Mucosa of descending colon (tissue), 3 donors: ENCODE data around the gene ATP2C2. TPM values are rescaled to one million over a fixed set of nuclear protein-coding genes. Genes with fewer than 3 reads are reported as not detected.
A peak's percentile ranks its signal among the peaks of the same experiment; 100 is the strongest.

Experiments
- ATAC-seq: fragments of 200-7000 bp; cut with Tn5 transposase; one replicate; pipeline ENCODE4 v1.9.1; 2020; ENCODE audit warnings: mild to moderate bottlenecking, moderate library complexity
- DNase-seq, 3 donors: peaks; one replicate each; pipeline ENCODE4 v3.0.0-alpha.2; 2020
- H3K36me3 ChIP-seq: fragments of 200-600 bp; one replicate; pipeline ENCODE4 v1.8.0; 2021; ENCODE audit warnings: low read depth, mild to moderate bottlenecking
- H3K4me1 ChIP-seq: fragments of 200-600 bp; one replicate; pipeline ENCODE4 v1.8.0; 2021; ENCODE audit warnings: low read depth, mild to moderate bottlenecking
- H3K4me3 ChIP-seq: fragments of 200-600 bp; one replicate; pipeline ENCODE4 v1.8.0; 2021; ENCODE audit warnings: mild to moderate bottlenecking
- H3K9me3 ChIP-seq: fragments of 200-600 bp; one replicate; pipeline ENCODE4 v1.8.0; 2021; ENCODE audit warnings: mild to moderate bottlenecking
- intact Hi-C, 2 donors: fragments of 100-400 bp; cut with DNase I in 1 of 2; cut with micrococcal nuclease in 1 of 2; formaldehyde crosslinking; loops; one replicate each; pipeline versions ENCODE4 v1.11.0 to v1.11.1; 2022; cut with DNase I, micrococcal nuclease
- total RNA-seq, 3 donors: library from RNA; stranded (reverse); fragmentation: NEBNext Ultra II Directional in 2 of 3; extraction: Animal tissue kit (Norgen Biotek cat#: 25700) in 2 of 3; gene quantifications; one replicate each; pipeline versions ENCODE4 v1.2.1 to v1.2.4, GENCODE V29; 2021 to 2023
- TF ChIP-seq, protein P1 (sequence below): fragments of 200-600 bp; IDR thresholded peaks from one replicate; pipeline ENCODE4 v1.8.0; 2022; ENCODE audit warnings: antibody characterized with exemption, mild to moderate bottlenecking
- donor health status: DM: no; HTN: no; CAD: no; lungs with moderate emphysema.
- donor health status: DM: no; HTN: no; CAD: no.
- donor health status: DM: no; HTN: yes; CAD: no.

Gene ATP2C2
- total RNA-seq, 3 donors from 2014 or later, result 98.8 to 322 (median 159) TPM

DNA sequence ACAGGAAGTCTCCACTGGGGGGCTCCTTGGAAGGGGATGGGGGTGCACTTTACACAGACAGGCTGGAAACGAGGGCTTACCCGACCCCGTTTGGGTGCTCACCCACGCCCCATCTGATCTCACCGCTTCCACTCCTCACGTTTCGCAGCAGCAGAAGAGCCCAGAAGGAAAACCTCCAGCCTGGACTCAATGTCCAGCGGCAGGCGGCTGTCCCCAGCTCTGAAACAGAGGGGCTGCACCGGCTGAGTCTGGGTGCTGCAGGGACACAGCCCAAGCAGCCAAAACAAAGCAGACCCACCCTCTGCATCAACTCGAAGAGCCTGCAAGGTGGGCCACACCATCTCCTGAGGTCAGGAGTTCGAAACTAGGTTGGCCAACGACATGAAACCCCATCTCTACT is 132.2 kb downstream of the ATP2C2 start:
- TF ChIP-seq, protein P1, sequence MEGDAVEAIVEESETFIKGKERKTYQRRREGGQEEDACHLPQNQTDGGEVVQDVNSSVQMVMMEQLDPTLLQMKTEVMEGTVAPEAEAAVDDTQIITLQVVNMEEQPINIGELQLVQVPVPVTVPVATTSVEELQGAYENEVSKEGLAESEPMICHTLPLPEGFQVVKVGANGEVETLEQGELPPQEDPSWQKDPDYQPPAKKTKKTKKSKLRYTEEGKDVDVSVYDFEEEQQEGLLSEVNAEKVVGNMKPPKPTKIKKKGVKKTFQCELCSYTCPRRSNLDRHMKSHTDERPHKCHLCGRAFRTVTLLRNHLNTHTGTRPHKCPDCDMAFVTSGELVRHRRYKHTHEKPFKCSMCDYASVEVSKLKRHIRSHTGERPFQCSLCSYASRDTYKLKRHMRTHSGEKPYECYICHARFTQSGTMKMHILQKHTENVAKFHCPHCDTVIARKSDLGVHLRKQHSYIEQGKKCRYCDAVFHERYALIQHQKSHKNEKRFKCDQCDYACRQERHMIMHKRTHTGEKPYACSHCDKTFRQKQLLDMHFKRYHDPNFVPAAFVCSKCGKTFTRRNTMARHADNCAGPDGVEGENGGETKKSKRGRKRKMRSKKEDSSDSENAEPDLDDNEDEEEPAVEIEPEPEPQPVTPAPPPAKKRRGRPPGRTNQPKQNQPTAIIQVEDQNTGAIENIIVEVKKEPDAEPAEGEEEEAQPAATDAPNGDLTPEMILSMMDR, result no peak
- H3K4me1 ChIP-seq, result peaks cover 14% of the 10 kb centered on the region
- H3K9me3 ChIP-seq, result no peaks in the 10 kb centered on the region
- intact Hi-C loops, result no loop called here
- no peak for ATAC-seq
- H3K4me3 ChIP-seq, result no peak overlapping the region
- no peaks in the 10 kb centered on the region for H3K36me3 ChIP-seq
- DNase-seq, result no peak

DNA sequence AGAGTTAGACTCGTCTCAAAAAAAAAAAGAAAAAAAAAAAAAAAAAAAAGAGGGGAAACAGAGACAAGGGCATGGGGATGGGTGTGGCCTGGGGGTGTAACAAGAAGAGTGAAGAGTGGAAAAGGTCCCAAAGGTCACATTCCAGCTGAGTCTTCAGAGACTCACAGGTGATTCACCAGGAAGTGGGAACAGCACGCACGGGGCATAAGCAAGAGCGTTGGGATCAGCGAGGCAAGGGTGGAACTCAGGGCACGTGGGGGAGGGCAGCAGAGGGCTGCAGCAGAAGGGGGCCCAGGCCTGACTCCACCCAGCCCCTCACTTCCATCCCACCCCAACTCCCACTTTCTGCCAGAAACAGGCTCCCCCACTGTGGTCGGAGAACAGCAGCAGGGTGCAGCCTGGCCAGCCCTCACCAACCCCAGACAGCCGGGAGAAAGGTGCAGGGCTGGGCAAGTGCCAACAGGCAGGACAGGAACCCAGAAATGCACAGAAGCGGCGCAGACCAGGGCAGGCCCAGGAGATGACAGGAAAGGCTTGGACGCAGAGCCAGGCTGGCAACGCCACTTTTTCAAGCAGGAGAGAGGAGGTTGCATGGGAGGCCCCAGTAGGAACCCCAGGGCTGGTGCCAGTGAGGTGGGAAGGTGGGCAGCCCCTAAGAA is 132.9 kb downstream of the ATP2C2 start:
- H3K4me3 ChIP-seq, result no peak overlapping the region

DNA sequence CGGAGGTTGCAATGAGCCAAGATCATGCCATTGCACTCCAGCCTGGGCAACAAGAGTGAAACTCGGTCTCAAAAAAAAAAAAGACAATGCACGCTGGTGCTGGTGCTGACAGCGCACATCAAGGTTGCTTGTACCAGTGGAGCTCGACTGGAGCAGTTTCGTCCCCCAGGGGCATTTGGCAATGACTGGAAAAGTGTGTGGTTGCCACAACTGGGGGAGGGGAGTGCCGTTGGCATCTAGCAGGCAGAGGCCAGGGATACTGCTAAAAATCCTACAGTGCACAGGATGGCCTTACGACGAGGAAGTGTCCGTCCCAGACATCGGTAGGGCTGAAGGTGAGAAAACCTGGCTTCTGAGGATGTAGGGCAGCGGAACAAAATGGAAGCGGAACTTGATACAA is 133.7 kb downstream of the ATP2C2 start:
- no peak for DNase-seq
- Histone ChIP-seq H3K36me3 (no peaks in the 10 kb centered on the region), H3K4me1 (peaks cover 16% of the 10 kb centered on the region), H3K4me3 (no peak overlapping the region), H3K9me3 (no peaks in the 10 kb centered on the region)
- intact Hi-C loops, result no loop called here
- TF ChIP-seq, protein P1, result no peak
- ATAC-seq, result no peak

More for the DNA sequence above, 132.9 kb downstream of the ATP2C2 start:
- Histone ChIP-seq H3K36me3 (no peaks in the 10 kb centered on the region), H3K9me3 (no peaks in the 10 kb centered on the region), H3K4me1 (peaks cover 16% of the 10 kb centered on the region)
- no peak for DNase-seq
- TF ChIP-seq, protein P1, result no peak
- intact Hi-C loops, result no loop called here
- peak; percentile 32 for ATAC-seq

DNA sequence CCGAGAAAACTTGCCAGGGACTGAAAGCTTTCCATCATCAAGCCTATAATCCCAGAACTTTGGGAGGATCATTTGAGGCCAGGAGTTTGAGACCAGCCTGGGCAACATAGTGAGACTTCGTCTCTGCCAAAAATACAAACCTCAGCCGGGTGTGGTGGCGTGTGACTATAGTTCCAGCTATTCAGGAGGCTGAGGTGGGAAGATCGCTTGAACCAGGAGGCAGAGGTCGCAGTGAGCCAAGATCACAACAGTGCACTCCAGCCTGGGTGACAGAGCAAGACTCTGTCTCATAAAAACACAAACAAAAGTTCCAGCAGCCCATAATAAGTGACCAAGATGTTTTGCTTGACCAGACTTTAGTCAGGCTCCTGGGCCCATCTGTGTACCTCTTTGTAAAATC is 134.2 kb downstream of the ATP2C2 start:
- TF ChIP-seq, protein P1, result no peak
- ATAC-seq, result no peak
- no peak overlapping the region for H3K4me3 ChIP-seq
- intact Hi-C loops, result no loop called here
- H3K9me3 ChIP-seq, result no peaks in the 10 kb centered on the region
- no peaks in the 10 kb centered on the region for H3K36me3 ChIP-seq
- no peak for DNase-seq
- peaks cover 16% of the 10 kb centered on the region for H3K4me1 ChIP-seq

DNA sequence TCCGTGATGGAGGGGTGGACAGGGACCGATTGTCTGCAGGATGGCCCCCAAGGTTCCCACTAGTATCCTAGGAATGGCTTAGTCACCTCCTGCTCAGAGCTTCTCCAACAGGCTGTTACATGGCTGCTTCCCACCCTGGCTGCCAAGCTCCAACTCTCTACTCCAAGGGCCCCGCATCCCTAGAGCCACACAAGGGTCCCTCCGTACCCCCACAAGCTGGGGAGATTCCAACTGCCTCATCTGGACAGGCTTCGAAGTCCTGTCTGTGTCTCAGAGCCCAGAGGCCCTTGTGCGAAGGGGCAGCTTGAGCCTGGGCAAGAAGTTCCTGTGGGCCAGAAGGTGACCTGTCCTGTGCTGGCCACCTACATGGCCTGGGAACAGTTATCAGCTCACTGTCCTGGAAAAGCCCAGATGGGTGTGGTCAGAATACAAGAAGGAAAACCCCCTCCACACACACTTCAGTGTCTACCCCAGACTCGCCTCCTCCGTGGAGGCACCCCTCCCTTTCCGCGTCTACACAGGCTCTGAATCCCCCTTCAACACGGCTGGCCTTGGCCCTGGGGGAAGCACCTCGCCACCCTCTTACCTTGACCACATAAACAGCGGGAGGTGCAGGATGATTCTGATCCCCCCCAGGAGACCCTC is 135.5 kb downstream of the ATP2C2 start:
- Histone ChIP-seq H3K4me3 (peak overlapping the region; percentile 35), H3K36me3 (no peaks in the 10 kb centered on the region), H3K9me3 (no peaks in the 10 kb centered on the region), H3K4me1 (peaks cover 16% of the 10 kb centered on the region)
- ATAC-seq, result peak; percentile 4
- DNase-seq, result peak in 1 of 3 donors; percentile 51
- intact Hi-C loops, result no loop called here
- TF ChIP-seq, protein P1, result no peak
